SU-DHL-6 (cell line): ENCODE measurements around the gene POLR1D.

Source experiments
- H2AFZ ChIP-seq: fragments of 200-600 bp; sonication (generic); 2 replicates; pipeline ENCODE4 v1.6.1; 2014; ENCODE audit warnings: low read depth, mild to moderate bottlenecking, moderate library complexity, mixed read lengths, antibody characterized with exemption, low read length; ENCODE audit not compliant: severe bottlenecking
- H3F3A ChIP-seq: fragments of 200-600 bp; shearing (Covaris generic); 2 replicates; pipeline ENCODE4 v1.6.0; 2016; ENCODE audit warnings: antibody characterized with exemption, mild to moderate bottlenecking; ENCODE audit not compliant: insufficient read depth
- H3K27ac ChIP-seq: fragments of 200-600 bp; sonication (generic); 2 replicates; pipeline ENCODE4 v1.5.1; 2016; ENCODE audit warnings: low read depth, mild to moderate bottlenecking, low read length, moderate library complexity, mixed read lengths
- H3K27me3 ChIP-seq: fragments of 200-600 bp; sonication (generic), shearing (Covaris generic); 2 replicates; pipeline ENCODE4 v1.6.0; 2014; ENCODE audit warnings: mild to moderate bottlenecking, low read length
- H3K36me3 ChIP-seq: fragments of 200-600 bp; sonication (generic); 2 replicates; pipeline ENCODE4 v1.6.1; 2014; ENCODE audit warnings: mild to moderate bottlenecking, low read length, mixed read lengths
- H3K4me2 ChIP-seq: fragments of 300-600, 200-600 bp; shearing (Covaris generic), sonication (generic); 2 replicates; pipeline ENCODE4 v1.6.0; 2014; ENCODE audit warnings: low read length, low read depth, mild to moderate bottlenecking; ENCODE audit not compliant: poor library complexity, severe bottlenecking
- H3K4me3 ChIP-seq: fragments of 200-600 bp; sonication (generic); 2 replicates; pipeline ENCODE4 v1.5.1; 2014; ENCODE audit warnings: antibody characterized with exemption, low read length, mild to moderate bottlenecking, mixed read lengths; ENCODE audit not compliant: insufficient read depth, poor library complexity, severe bottlenecking
- H3K79me2 ChIP-seq: fragments of 200-600 bp; sonication (generic); 2 replicates; pipeline ENCODE4 v1.6.1; 2014; ENCODE audit warnings: mild to moderate bottlenecking, low read length, moderate library complexity; ENCODE audit not compliant: insufficient read depth
- H3K9ac ChIP-seq: fragments of 200-600 bp; sonication (generic); 2 replicates; pipeline ENCODE4 v1.7.0; 2014; ENCODE audit warnings: mild to moderate bottlenecking, low read length
- H3K9me2 ChIP-seq: fragments of 200-600 bp; sonication (generic); replicated peaks from 2 replicates; pipeline ENCODE4 v1.6.1; 2014; ENCODE audit warnings: low read length; ENCODE audit not compliant: insufficient read depth
- H3K9me3 ChIP-seq: fragments of 200-600 bp; sonication (generic); 2 replicates; pipeline ENCODE4 v1.6.1; 2014; ENCODE audit warnings: low read length, mixed read lengths; ENCODE audit not compliant: insufficient read depth
- H4K20me1 ChIP-seq: fragments of 200-600 bp; sonication (generic); 2 replicates; pipeline ENCODE4 v1.6.1; 2014; ENCODE audit warnings: low read depth, mild to moderate bottlenecking, antibody characterized with exemption, low read length, moderate library complexity, mixed read lengths
- CTCF ChIP-seq: fragments of 200-600 bp; sonication (generic); IDR thresholded peaks from one replicate; pipeline ENCODE4 v1.5.1; 2017; ENCODE audit warnings: antibody characterized with exemption, mild to moderate bottlenecking, low read length, moderate library complexity; ENCODE audit not compliant: insufficient read depth, poor library complexity, severe bottlenecking
- EZH2phosphoT487 ChIP-seq: fragments of 200-600 bp; sonication (generic), shearing (Covaris generic); conservative IDR thresholded peaks from 2 replicates; pipeline ENCODE4 v1.6.1; 2018; ENCODE audit warnings: mild to moderate bottlenecking, antibody characterized with exemption, low read length, moderate library complexity, mixed read lengths

The POLR1D gene

GRCh38 chr13:27665761-27666160 is 44.1 kb downstream of the POLR1D start:
- no peak overlapping the region for H3K4me3 ChIP-seq
- no peak overlapping the region for H3K4me2 ChIP-seq
- H3K27ac ChIP-seq = no peak overlapping the region
- TF ChIP-seq EZH2phosphoT487 = no peak
- TF ChIP-seq CTCF = no peak
- H3K9me3 ChIP-seq = no peaks in the 10 kb centered on the region
- H3K36me3 ChIP-seq = no peaks in the 10 kb centered on the region; the same call in 1 of the 2 replicates
- no peaks in the 10 kb centered on the region; the same call in 1 of the 2 replicates for H3F3A ChIP-seq
- no peaks in the 10 kb centered on the region; the same call in 1 of the 2 replicates for H4K20me1 ChIP-seq
- H2AFZ ChIP-seq = no peak overlapping the region
- H3K79me2 ChIP-seq = 0 out of 2 replicates have a peak, but pooled peaks cover 11% of the 10 kb centered on the region
- no peaks in the 10 kb centered on the region for H3K27me3 ChIP-seq
- no peaks in the 10 kb centered on the region for H3K9me2 ChIP-seq
- H3K9ac ChIP-seq = no peak overlapping the region

- H3K9ac ChIP-seq = no peak overlapping the region
- H3K4me3 ChIP-seq = no peak overlapping the region
- no peaks in the 10 kb centered on the region for H3K9me3 ChIP-seq
- H3K36me3 ChIP-seq = no peaks in the 10 kb centered on the region; the same call in 1 of the 2 replicates
- H3K27me3 ChIP-seq = no peaks in the 10 kb centered on the region
- no peaks in the 10 kb centered on the region; the same call in 1 of the 2 replicates for H3F3A ChIP-seq
- H3K27ac ChIP-seq = no peak overlapping the region
- TF ChIP-seq EZH2phosphoT487 (no peak), CTCF (no peak)
- no peaks in the 10 kb centered on the region for H3K9me2 ChIP-seq
- H2AFZ ChIP-seq = no peak overlapping the region
- no peak overlapping the region for H3K4me2 ChIP-seq
- H3K79me2 ChIP-seq = 0 out of 2 replicates have a peak, but pooled peaks cover 8% of the 10 kb centered on the region
- H4K20me1 ChIP-seq = no peaks in the 10 kb centered on the region; the same call in 1 of the 2 replicates
Observed at GRCh38 chr13:27666951-27667350, 45.3 kb downstream of the POLR1D start.

GRCh38 chr13:27667946-27668345 is 46.3 kb downstream of the POLR1D start:
- TF ChIP-seq EZH2phosphoT487 = no peak
- TF ChIP-seq CTCF = no peak
- no peaks in the 10 kb centered on the region for H3F3A ChIP-seq
- no peaks in the 10 kb centered on the region for H3K79me2 ChIP-seq
- no peaks in the 10 kb centered on the region for H3K27me3 ChIP-seq
- H3K36me3 ChIP-seq = no peaks in the 10 kb centered on the region; the same call in 1 of the 2 replicates
- no peak overlapping the region for H3K9ac ChIP-seq
- no peaks in the 10 kb centered on the region; the same call in 1 of the 2 replicates for H4K20me1 ChIP-seq
- no peak overlapping the region for H3K4me2 ChIP-seq
- no peaks in the 10 kb centered on the region for H3K9me2 ChIP-seq
- H3K9me3 ChIP-seq = no peaks in the 10 kb centered on the region
- no peak overlapping the region for H2AFZ ChIP-seq
- H3K4me3 ChIP-seq = no peak overlapping the region
- H3K27ac ChIP-seq = no peak overlapping the region
